HCT116 (cell line): ENCODE measurements around the gene CYP2A6. TPM values are rescaled to one million over a fixed set of nuclear protein-coding genes. Genes with fewer than 3 reads are reported as not detected.

Experiments used
- ATAC-seq: fragments of 200-7000 bp; cut with Tn5 transposase; 2 replicates; pipeline ENCODE4 v1.9.1; 2020; ENCODE audit warnings: mild to moderate bottlenecking, moderate library complexity
- BruUV-seq: library from RNA; stranded (reverse); fragments of 400-500 nt; replicated peaks from 2 replicates; lab custom pipeline; 2021; lab: Mats Ljungman, UMichigan
- CTCF ChIA-PET: fragments of 300-600 bp; sonication (Branson Sonifier 250); formaldehyde crosslinking; loops from one replicate; lab custom pipeline; 2021; ENCODE audit warnings: antibody characterized with exemption; lab: Charles Lee
- POLR2A ChIA-PET: fragments of 300-600, 350-600 bp; sonication (Branson Sonifier 250); formaldehyde crosslinking; loops from one replicate; lab custom pipeline; 2021; ENCODE audit warnings: antibody characterized with exemption; lab: Charles Lee
- RAD21 ChIA-PET, 2 experiments: fragments of 300-600 bp; sonication (Branson Sonifier 250); formaldehyde crosslinking; loops; one replicate each; lab custom pipeline; 2023; ENCODE audit warnings: low total read pairs in 2 of 2; ENCODE audit not compliant: uncharacterized antibody in 2 of 2, unreplicated experiment in 2 of 2, low non-redundant PET in 1 of 2; lab: Charles Lee
- DNase-seq: peaks from one replicate; pipeline ENCODE4 v3.0.0-alpha.2; 2010; ENCODE audit warnings: low read depth, low spot score
- H2AFZ ChIP-seq: fragments of 200-600 bp; shearing (Covaris generic), sonication (generic); 2 replicates; pipeline ENCODE4 v1.6.1; 2017; ENCODE audit warnings: low read depth, mixed run types, mixed read lengths, antibody characterized with exemption, low read length; ENCODE audit not compliant: poor library complexity, severe bottlenecking
- H3K27ac ChIP-seq: 2 replicates; pipeline ENCODE4 v1.5.1; 2012; ENCODE audit warnings: low read depth, low read length
- H3K27me3 ChIP-seq: fragments of 200-600 bp; sonication (generic); 2 replicates; pipeline ENCODE4 v1.6.1; 2016; ENCODE audit warnings: mixed run types, low read length, mixed read lengths; ENCODE audit not compliant: insufficient read depth
- H3K36me3 ChIP-seq, 2 experiments: fragments of 200-500 bp in 1 of 2; fragments of 200-600 bp in 1 of 2; sonication (Bioruptor generic) in 1 of 2; sonication (generic) in 1 of 2; 2 replicates each; pipeline versions ENCODE4 v1.5.1 to v1.6.1; 2014 to 2016; ENCODE audit warnings: low read length in 2 of 2, inconsistent platforms in 1 of 2, mixed read lengths in 1 of 2, mixed run types in 1 of 2; ENCODE audit not compliant: insufficient read depth in 2 of 2, control insufficient read depth in 1 of 2
- H3K4me1 ChIP-seq, 2 experiments: fragments of 200-600 bp in 1 of 2; sonication (generic) in 1 of 2; 2 replicates each; pipeline versions ENCODE4 v1.5.1 to v1.6.1; 2012 to 2017; ENCODE audit warnings: low read length in 2 of 2, inconsistent platforms in 1 of 2, mild to moderate bottlenecking in 1 of 2, mixed read lengths in 1 of 2, mixed run types in 1 of 2, moderate library complexity in 1 of 2; ENCODE audit not compliant: insufficient read depth in 2 of 2, control insufficient read depth in 1 of 2
- H3K4me2 ChIP-seq: fragments of 200-600 bp; sonication (generic); 2 replicates; pipeline ENCODE4 v1.6.1; 2017; ENCODE audit warnings: mixed run types, low read length, mixed read lengths
- H3K4me3 ChIP-seq, 2 experiments: fragments of 200-600 bp in 1 of 2; sonication (generic) in 1 of 2; replicated peaks in 1 of 2; 2 replicates each; pipeline ENCODE4 v1.5.1; 2011 to 2016; ENCODE audit warnings: low read length in 2 of 2, control low read depth in 1 of 2, low read depth in 1 of 2, mild to moderate bottlenecking in 1 of 2, mixed read lengths in 1 of 2, mixed run types in 1 of 2
- H3K79me2 ChIP-seq: fragments of 200-600 bp; sonication (generic); 2 replicates; pipeline ENCODE4 v1.6.1; 2017; ENCODE audit warnings: mild to moderate bottlenecking, mixed run types, low read length, moderate library complexity, mixed read lengths; ENCODE audit not compliant: insufficient read depth
- H3K9ac ChIP-seq: fragments of 200-600 bp; sonication (generic); 2 replicates; pipeline ENCODE4 v1.6.1; 2016; ENCODE audit warnings: low read length, mixed read lengths
- H3K9me2 ChIP-seq: fragments of 200-600 bp; sonication (generic), shearing (Covaris generic); 2 replicates; pipeline ENCODE4 v1.6.1; 2017; ENCODE audit warnings: mixed run types, mild to moderate bottlenecking, moderate library complexity; ENCODE audit not compliant: insufficient read depth
- H3K9me3 ChIP-seq, 2 experiments: fragments of 200-500 bp in 1 of 2; fragments of 200-600 bp in 1 of 2; sonication (Bioruptor generic) in 1 of 2; sonication (generic) in 1 of 2; 2 replicates each; pipeline ENCODE4 v1.6.1; 2014 to 2017; ENCODE audit warnings: low read length in 2 of 2, mixed read lengths in 2 of 2, inconsistent platforms in 1 of 2, low read depth in 1 of 2, mild to moderate bottlenecking in 1 of 2, mixed run types in 1 of 2, moderate library complexity in 1 of 2; ENCODE audit not compliant: control insufficient read depth in 1 of 2, insufficient read depth in 1 of 2
- H4K20me1 ChIP-seq: fragments of 200-600 bp; sonication (generic), shearing (Covaris generic); 2 replicates; pipeline ENCODE4 v1.6.1; 2017; ENCODE audit warnings: mixed run types, mild to moderate bottlenecking, moderate library complexity; ENCODE audit not compliant: insufficient read depth
- CBX3 ChIP-seq: IDR thresholded peaks from 2 replicates; pipeline ENCODE4 v1.6.1; 2012; ENCODE audit warnings: low read depth
- CEBPB ChIP-seq: IDR thresholded peaks from 2 replicates; pipeline ENCODE4 v1.6.1; 2012; ENCODE audit warnings: low read depth
- EGR1 ChIP-seq: IDR thresholded peaks from 2 replicates; pipeline ENCODE4 v1.6.1; 2012; ENCODE audit warnings: low read depth
- ELF1 ChIP-seq: IDR thresholded peaks from 2 replicates; pipeline ENCODE4 v1.6.1; 2012; ENCODE audit warnings: low read depth, borderline replicate concordance
- EZH2phosphoT487 ChIP-seq: fragments of 200-600 bp; IDR thresholded peaks from 2 replicates; pipeline ENCODE4 v1.6.1; 2018; ENCODE audit warnings: antibody characterized with exemption, borderline replicate concordance
- JUND ChIP-seq: IDR thresholded peaks from 2 replicates; pipeline ENCODE4 v1.6.1; 2012
- POLR2AphosphoS5 ChIP-seq: IDR thresholded peaks from 2 replicates; pipeline ENCODE4 v1.6.1; 2011; ENCODE audit warnings: mild to moderate bottlenecking, low read depth, low read length, moderate library complexity
- RAD21 ChIP-seq: IDR thresholded peaks from 2 replicates; pipeline ENCODE4 v1.6.1; 2012; ENCODE audit warnings: low read depth, mild to moderate bottlenecking
- SIN3A ChIP-seq: IDR thresholded peaks from 2 replicates; pipeline ENCODE4 v1.6.1; 2012; ENCODE audit warnings: low read depth
- SP1 ChIP-seq: IDR thresholded peaks from 2 replicates; pipeline ENCODE4 v1.6.1; 2012; ENCODE audit warnings: low read depth
- TCF7L2 ChIP-seq: IDR thresholded peaks from 2 replicates; pipeline ENCODE4 v1.7.0; 2011; ENCODE audit warnings: borderline replicate concordance, inconsistent platforms; ENCODE audit not compliant: insufficient read depth, insufficient read length; ENCODE audit errors: extremely low read depth
- YY1 ChIP-seq: IDR thresholded peaks from 2 replicates; pipeline ENCODE4 v1.6.1; 2011; ENCODE audit warnings: low read length, low read depth, moderate library complexity, mild to moderate bottlenecking; ENCODE audit not compliant: insufficient replicate concordance; ENCODE audit errors: extremely low read depth
- ZNF274 ChIP-seq: fragments of 200-500 bp; sonication (Bioruptor generic); IDR thresholded peaks from 2 replicates; pipeline ENCODE4 v1.6.1; 2014; ENCODE audit warnings: mild to moderate bottlenecking, low read depth, low read length, inconsistent platforms
- intact Hi-C: fragments of 100-400 bp; cut with micrococcal nuclease; formaldehyde crosslinking; loops from 2 replicates; pipeline ENCODE4 v1.10.0; 2022
- total RNA-seq: library from RNA; stranded (reverse); gene quantifications from one replicate; pipeline ENCODE4 v1.2.1, GENCODE V29; 2021; ENCODE audit not compliant: unreplicated experiment
- TF ChIP-seq, protein P1 (sequence below): IDR thresholded peaks from 2 replicates; pipeline ENCODE4 v1.6.1; 2011; ENCODE audit warnings: mild to moderate bottlenecking, low read length, moderate library complexity; ENCODE audit not compliant: insufficient replicate concordance; ENCODE audit errors: extremely low read depth
- TF ChIP-seq, protein P2 (sequence below), 3 experiments: fragments of 200-600 bp in 1 of 3; sonication (generic) in 1 of 3; IDR thresholded peaks in 2 of 3; conservative IDR thresholded peaks in 1 of 3; 2 replicates each; pipeline ENCODE4 v1.5.1; 2012 to 2017; ENCODE audit warnings: low read depth in 2 of 3, low read length in 2 of 3, antibody characterized with exemption in 1 of 3, borderline replicate concordance in 1 of 3, control low read depth in 1 of 3, mild to moderate bottlenecking in 1 of 3, mixed read lengths in 1 of 3, mixed run types in 1 of 3, moderate library complexity in 1 of 3; ENCODE audit not compliant: insufficient read depth in 1 of 3

The CYP2A6 gene
- total RNA-seq, 1 experiment from 2014 or later = 0.57 TPM

DNA sequence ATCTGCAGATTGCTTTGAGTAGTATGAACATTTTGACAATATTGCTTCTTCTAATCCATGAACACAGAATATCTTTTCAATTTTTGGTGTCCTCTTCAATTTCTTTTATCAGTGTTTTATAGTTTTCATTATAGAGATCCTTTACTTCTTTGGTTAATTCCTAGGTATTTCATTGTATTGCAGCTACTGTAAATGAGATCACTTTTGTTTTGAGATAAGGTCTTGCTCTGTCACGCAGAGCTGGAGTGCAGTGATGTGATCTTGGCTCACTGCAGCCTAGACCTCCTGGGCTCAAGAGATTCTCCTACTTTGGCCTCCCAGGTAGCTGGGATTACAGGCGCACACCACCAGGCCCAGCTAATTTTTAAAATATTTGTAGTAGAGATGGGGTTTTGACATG is 22.0 kb upstream of the CYP2A6 start:
- Histone ChIP-seq H3K9me3 (no peaks in the 10 kb centered on the region), H3K4me3 (no peak overlapping the region), H3K4me1 (no peaks in the 10 kb centered on the region), H2AFZ (no peak overlapping the region), H3K27ac (no peak overlapping the region), H3K36me3 (no peaks in the 10 kb centered on the region), H3K9ac (no peak overlapping the region), H3K4me2 (no peak overlapping the region), H3K9me2 (no peaks in the 10 kb centered on the region), H3K79me2 (no peaks in the 10 kb centered on the region), H4K20me1 (no peaks in the 10 kb centered on the region), H3K27me3 (peaks cover 5% of the 10 kb centered on the region; the same call in 1 of the 2 replicates)
- no peak for TF ChIP-seq ELF1
- no peak for TF ChIP-seq CEBPB
- DNase-seq = no peak
- POLR2A ChIA-PET = no interaction called here
- CTCF ChIA-PET = no interaction called here
- ATAC-seq = no peak
- no TSS peak for BruUV-seq
- intact Hi-C loops = no loop called here
- RAD21 ChIA-PET = no interaction called here

GRCh38 chr19:40867701-40868100 is 17.5 kb upstream of the CYP2A6 start:
- Histone ChIP-seq H3K4me2 (no peak overlapping the region), H3K9me3 (no peaks in the 10 kb centered on the region), H3K4me3 (no peak overlapping the region), H3K9me2 (no peaks in the 10 kb centered on the region), H3K27me3 (no peaks in the 10 kb centered on the region; the same call in 1 of the 2 replicates), H3K79me2 (no peaks in the 10 kb centered on the region), H3K4me1 (no peaks in the 10 kb centered on the region), H2AFZ (no peak overlapping the region), H3K27ac (no peak overlapping the region), H3K36me3 (no peaks in the 10 kb centered on the region), H4K20me1 (no peaks in the 10 kb centered on the region), H3K9ac (no peak overlapping the region)
- intact Hi-C loops = no loop called here
- ChIA-PET CTCF (no interaction called here), POLR2A (no interaction called here), RAD21 (no interaction called here)
- ATAC-seq (no peak), DNase-seq (no peak)
- BruUV-seq = no TSS peak
- no peak for TF ChIP-seq POLR2AphosphoS5
- TF ChIP-seq SP1 = no peak
- TF ChIP-seq, protein P1, sequence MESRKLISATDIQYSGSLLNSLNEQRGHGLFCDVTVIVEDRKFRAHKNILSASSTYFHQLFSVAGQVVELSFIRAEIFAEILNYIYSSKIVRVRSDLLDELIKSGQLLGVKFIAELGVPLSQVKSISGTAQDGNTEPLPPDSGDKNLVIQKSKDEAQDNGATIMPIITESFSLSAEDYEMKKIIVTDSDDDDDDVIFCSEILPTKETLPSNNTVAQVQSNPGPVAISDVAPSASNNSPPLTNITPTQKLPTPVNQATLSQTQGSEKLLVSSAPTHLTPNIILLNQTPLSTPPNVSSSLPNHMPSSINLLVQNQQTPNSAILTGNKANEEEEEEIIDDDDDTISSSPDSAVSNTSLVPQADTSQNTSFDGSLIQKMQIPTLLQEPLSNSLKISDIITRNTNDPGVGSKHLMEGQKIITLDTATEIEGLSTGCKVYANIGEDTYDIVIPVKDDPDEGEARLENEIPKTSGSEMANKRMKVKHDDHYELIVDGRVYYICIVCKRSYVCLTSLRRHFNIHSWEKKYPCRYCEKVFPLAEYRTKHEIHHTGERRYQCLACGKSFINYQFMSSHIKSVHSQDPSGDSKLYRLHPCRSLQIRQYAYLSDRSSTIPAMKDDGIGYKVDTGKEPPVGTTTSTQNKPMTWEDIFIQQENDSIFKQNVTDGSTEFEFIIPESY = no peak
- TF ChIP-seq RAD21 = no peak
- no peak for TF ChIP-seq ZNF274
- TF ChIP-seq JUND = no peak
- no peak for TF ChIP-seq TCF7L2
- no peak for TF ChIP-seq SIN3A
- TF ChIP-seq YY1 = no peak
- TF ChIP-seq CBX3 = no peak
- TF ChIP-seq EZH2phosphoT487 = no peak
- TF ChIP-seq EGR1 = no peak
- TF ChIP-seq, protein P2, sequence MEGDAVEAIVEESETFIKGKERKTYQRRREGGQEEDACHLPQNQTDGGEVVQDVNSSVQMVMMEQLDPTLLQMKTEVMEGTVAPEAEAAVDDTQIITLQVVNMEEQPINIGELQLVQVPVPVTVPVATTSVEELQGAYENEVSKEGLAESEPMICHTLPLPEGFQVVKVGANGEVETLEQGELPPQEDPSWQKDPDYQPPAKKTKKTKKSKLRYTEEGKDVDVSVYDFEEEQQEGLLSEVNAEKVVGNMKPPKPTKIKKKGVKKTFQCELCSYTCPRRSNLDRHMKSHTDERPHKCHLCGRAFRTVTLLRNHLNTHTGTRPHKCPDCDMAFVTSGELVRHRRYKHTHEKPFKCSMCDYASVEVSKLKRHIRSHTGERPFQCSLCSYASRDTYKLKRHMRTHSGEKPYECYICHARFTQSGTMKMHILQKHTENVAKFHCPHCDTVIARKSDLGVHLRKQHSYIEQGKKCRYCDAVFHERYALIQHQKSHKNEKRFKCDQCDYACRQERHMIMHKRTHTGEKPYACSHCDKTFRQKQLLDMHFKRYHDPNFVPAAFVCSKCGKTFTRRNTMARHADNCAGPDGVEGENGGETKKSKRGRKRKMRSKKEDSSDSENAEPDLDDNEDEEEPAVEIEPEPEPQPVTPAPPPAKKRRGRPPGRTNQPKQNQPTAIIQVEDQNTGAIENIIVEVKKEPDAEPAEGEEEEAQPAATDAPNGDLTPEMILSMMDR (IDR thresholded peaks at IDR 0.05 in 2 of 3, conservative IDR thresholded peaks at IDR 0.05 in 1 of 3; ENCODE audit: borderline replicate concordance in 1 of 3, insufficient read depth in 1 of 3, low read depth in 2 of 3, low read length in 2 of 3) = no peak
